ENCODE results near the gene PTGES3.

- TF ChIP-seq CTCF (IDR thresholded peaks at IDR 0.05) (no peak), POLR2AphosphoS5 (IDR thresholded peaks at IDR 0.05) (no peak), POLR2A (IDR thresholded peaks at IDR 0.05) (no peak)
Observed at GRCh38 chr12:56723352-56723751, 35.3 kb upstream of the PTGES3 start.

All from upper lobe of left lung (tissue), 4 donors.